ENCODE results near the gene ADAMTS15. TPM values are rescaled to one million over a fixed set of nuclear protein-coding genes. Genes with fewer than 3 reads are reported as not detected.

Gene ADAMTS15
- 0.21 and 0.24 TPM in 2 replicates for total RNA-seq

DNA sequence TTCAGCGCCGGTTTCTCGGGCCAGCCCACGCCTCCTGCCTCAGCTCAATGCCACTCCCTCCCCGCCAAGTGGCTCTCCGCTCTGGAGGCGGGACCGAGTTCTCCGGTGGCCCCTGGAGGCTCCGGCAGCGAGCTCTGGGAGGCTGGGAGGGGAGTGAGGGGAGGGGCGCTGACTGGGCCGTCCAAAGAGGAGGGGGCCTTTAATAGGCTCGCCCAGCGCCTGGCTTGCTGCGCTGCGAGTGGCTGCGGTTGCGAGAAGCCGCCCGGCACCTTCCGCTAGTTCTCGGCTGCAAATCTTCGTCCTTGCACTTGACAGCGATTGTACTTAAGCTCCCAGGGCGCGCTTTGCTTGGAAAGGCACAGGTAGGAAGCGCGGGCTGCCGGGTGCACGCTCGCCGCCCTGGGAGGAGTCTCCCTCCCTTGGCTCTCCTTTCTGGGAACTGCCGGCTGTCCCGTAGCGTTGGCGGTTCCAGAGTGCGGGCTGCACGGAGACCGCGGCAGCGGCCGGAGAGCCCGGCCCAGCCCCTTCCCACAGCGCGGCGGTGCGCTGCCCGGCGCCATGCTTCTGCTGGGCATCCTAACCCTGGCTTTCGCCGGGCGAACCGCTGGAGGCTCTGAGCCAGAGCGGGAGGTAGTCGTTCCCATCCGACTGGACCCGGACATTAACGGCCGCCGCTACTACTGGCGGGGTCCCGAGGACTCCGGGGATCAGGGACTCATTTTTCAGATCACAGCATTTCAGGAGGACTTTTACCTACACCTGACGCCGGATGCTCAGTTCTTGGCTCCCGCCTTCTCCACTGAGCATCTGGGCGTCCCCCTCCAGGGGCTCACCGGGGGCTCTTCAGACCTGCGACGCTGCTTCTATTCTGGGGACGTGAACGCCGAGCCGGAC, at the start of gene ADAMTS15:
ADAMTS15 (plus strand) TSS at position 230 of the 894 bp plus-strand sequence; CDS start at position 559, 329 bp downstream.

DNA sequence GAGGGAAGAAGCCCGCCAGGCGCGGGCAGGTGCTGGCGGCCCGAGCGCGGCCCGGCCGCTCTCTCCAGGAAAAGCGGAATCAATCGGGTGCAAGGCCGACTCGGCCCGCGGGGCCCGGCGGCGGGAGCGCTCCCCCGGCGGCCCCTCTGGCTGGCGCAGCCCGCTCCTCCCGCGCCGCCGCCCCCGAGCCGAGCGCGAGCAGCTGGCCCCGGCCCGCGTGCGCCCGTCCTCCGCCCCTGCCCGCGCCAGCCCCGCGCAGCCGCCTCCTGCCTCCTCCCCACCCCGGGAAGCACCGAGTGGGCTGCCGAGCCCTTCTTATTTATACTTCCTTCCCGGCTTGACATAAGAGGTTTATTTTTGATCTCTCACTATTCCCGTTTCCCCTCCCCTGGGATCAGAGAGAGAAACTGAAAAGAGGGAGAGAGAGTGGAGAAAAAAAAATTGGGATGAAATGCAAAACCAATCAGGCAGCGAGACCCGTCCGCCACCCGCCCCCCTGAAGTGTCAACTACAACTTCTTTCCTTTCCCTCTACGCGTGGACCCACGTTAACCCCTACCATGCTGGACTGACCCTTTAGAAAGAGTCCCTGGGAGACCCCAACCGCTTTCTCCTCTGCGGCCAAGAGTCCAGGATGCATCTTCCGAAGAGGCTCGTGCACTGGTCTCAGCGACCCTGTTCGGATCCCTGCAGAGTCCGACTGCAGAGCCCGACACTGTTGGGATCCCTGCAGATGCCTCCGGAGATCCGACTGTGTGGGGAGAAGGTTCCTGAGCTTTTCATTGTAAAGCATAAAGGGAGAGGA, 19.9 kb upstream of the ADAMTS15 start, which contains the start of gene ADAMTS8:
ADAMTS8 (minus strand) TSS at position 294 of the 804 bp plus-strand sequence. CDS start 323 bp downstream, outside the sequence.

Other genes starting within 250 kb of the ADAMTS15 start
- 27.7 and 38.4 TPM in 2 replicates for gene ZBTB44, start 133.7 kb upstream of the ADAMTS15 start, total RNA-seq
- not detected in 2 replicates for gene ADAMTS8, start 20.0 kb upstream of the ADAMTS15 start, total RNA-seq

Data from tracheal epithelial cell (primary cell).